Fibroblast of lung (primary cell): ENCODE data around the gene CCDC102B. TPM values are rescaled to one million over a fixed set of nuclear protein-coding genes. Genes with fewer than 3 reads are reported as not detected.
A peak's percentile ranks its signal among the peaks of the same experiment; 100 is the strongest.

Experiments used
- DNase-seq, 2 donors: peaks; one replicate each; pipeline versions ENCODE4 v3.0.0 to v3.0.0-alpha.2; 2010; ENCODE audit warnings: low read depth in 2 of 2
- H2AFZ ChIP-seq: 2 replicates; pipeline ENCODE4 v1.5.1; 2012; ENCODE audit warnings: low read length, control low read depth, inconsistent platforms
- H3K27ac ChIP-seq: 2 replicates; pipeline ENCODE4 v1.5.1; 2011; ENCODE audit warnings: low read length, control low read depth; ENCODE audit not compliant: insufficient read depth
- H3K27me3 ChIP-seq: 2 replicates; pipeline ENCODE4 v1.5.1; 2011; ENCODE audit warnings: mild to moderate bottlenecking, low read length; ENCODE audit not compliant: control insufficient read depth, insufficient read depth
- H3K36me3 ChIP-seq: 2 replicates; pipeline ENCODE4 v1.5.1; 2011; ENCODE audit warnings: low read length; ENCODE audit not compliant: control insufficient read depth, insufficient read depth
- H3K4me1 ChIP-seq: 2 replicates; pipeline ENCODE4 v1.5.1; 2011; ENCODE audit warnings: low read length; ENCODE audit not compliant: control insufficient read depth, insufficient read depth; ENCODE audit errors: extremely low read depth
- H3K4me2 ChIP-seq: 2 replicates; pipeline ENCODE4 v1.5.1; 2011; ENCODE audit warnings: low read length, control low read depth; ENCODE audit not compliant: insufficient read depth; ENCODE audit errors: extremely low read depth
- H3K4me3 ChIP-seq, 4 experiments: fragments of 200-600 bp in 1 of 4; sonication (generic) in 1 of 4; replicated peaks in 1 of 4; 2 replicates each; pipeline ENCODE4 v1.5.1; 2011 to 2016; ENCODE audit warnings: low read length in 4 of 4, low read depth in 3 of 4, mild to moderate bottlenecking in 3 of 4, control low read depth in 2 of 4, inconsistent platforms in 1 of 4, mixed read lengths in 1 of 4; ENCODE audit not compliant: insufficient read depth in 1 of 4; ENCODE audit errors: control extremely low read depth in 1 of 4
- H3K79me2 ChIP-seq: 2 replicates; pipeline ENCODE4 v1.5.1; 2012; ENCODE audit warnings: mild to moderate bottlenecking, low read length, inconsistent platforms; ENCODE audit not compliant: control insufficient read depth, insufficient read depth
- H3K9ac ChIP-seq: 2 replicates; pipeline ENCODE4 v1.5.1; 2011; ENCODE audit warnings: mild to moderate bottlenecking, low read length, control low read depth; ENCODE audit not compliant: insufficient read depth
- H3K9me3 ChIP-seq: 2 replicates; pipeline ENCODE4 v1.5.1; 2012; ENCODE audit warnings: low read depth, low read length; ENCODE audit not compliant: control insufficient read depth, insufficient read depth
- H4K20me1 ChIP-seq: 2 replicates; pipeline ENCODE4 v1.5.1; 2011; ENCODE audit warnings: low read length; ENCODE audit not compliant: control insufficient read depth, insufficient read depth; ENCODE audit errors: extremely low read depth
- EZH2 ChIP-seq: IDR thresholded peaks from 2 replicates; pipeline ENCODE4 v1.5.1; 2012; ENCODE audit warnings: low read length, control low read depth, mild to moderate bottlenecking; ENCODE audit errors: missing control alignments
- polyA plus RNA-seq, 2 donors: library from polyadenylated mRNA; depleted of rRNA in 1 of 2; stranded (reverse) in 1 of 2; unstranded in 1 of 2; fragments of >200 nt; gene quantifications; 2 replicates each; pipeline ENCODE4 v1.2.1, GENCODE V29; 2011 to 2012; ENCODE audit warnings: missing spikeins in 1 of 2
- total RNA-seq: library from RNA; depleted of rRNA; stranded (reverse); fragments of >200 nt; gene quantifications from 2 replicates; pipeline ENCODE4 v1.2.1, GENCODE V29; 2014
- TF ChIP-seq, protein P1 (sequence below), 2 donors: IDR thresholded peaks in 1 of 2; conservative IDR thresholded peaks in 1 of 2; 1 replicate in 1 of 2; 2 replicates in 1 of 2; pipeline ENCODE4 v1.5.1; 2011 to 2012; ENCODE audit warnings: low read length in 2 of 2, control low read depth in 1 of 2, inconsistent platforms in 1 of 2, low read depth in 1 of 2, mild to moderate bottlenecking in 1 of 2

The CCDC102B gene
- total and polyA plus RNA-seq, 2 donors (not counting 1 experiment from before 2014, with no cell fraction given), result 33.7 to 35.3 TPM

DNA sequence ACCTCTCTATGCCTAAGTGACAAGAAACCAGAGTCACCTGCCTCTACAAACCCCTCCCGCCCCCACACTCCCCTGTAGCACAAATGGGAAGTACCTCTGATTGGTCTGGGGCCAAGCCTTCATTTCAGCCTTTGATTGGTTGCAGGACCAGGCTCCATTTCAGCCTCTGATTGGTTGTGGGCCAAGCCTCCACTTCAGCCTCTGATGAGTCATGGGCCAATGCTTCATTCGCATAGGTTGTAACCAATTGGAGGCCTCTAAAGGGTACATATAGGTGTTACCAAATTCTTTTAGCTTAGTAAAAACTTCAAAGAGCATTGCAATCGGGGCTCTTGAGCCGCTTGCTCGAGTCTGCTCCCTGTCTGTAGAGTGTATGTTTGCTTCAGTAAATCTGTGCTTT is 25.0 kb downstream of the CCDC102B start:
- H3K9me3 ChIP-seq, result no peaks in the 10 kb centered on the region
- no peak overlapping the region for H3K4me2 ChIP-seq
- no peaks in the 10 kb centered on the region for H3K79me2 ChIP-seq
- no peak overlapping the region for H3K9ac ChIP-seq
- no peak for DNase-seq
- no peaks in the 10 kb centered on the region for H3K4me1 ChIP-seq
- H4K20me1 ChIP-seq, result no peaks in the 10 kb centered on the region
- no peak overlapping the region for H3K4me3 ChIP-seq
- H2AFZ ChIP-seq, result no peak overlapping the region
- H3K27me3 ChIP-seq, result no peaks in the 10 kb centered on the region
- H3K36me3 ChIP-seq, result no peaks in the 10 kb centered on the region
- no peak overlapping the region for H3K27ac ChIP-seq
- TF ChIP-seq, protein P1, sequence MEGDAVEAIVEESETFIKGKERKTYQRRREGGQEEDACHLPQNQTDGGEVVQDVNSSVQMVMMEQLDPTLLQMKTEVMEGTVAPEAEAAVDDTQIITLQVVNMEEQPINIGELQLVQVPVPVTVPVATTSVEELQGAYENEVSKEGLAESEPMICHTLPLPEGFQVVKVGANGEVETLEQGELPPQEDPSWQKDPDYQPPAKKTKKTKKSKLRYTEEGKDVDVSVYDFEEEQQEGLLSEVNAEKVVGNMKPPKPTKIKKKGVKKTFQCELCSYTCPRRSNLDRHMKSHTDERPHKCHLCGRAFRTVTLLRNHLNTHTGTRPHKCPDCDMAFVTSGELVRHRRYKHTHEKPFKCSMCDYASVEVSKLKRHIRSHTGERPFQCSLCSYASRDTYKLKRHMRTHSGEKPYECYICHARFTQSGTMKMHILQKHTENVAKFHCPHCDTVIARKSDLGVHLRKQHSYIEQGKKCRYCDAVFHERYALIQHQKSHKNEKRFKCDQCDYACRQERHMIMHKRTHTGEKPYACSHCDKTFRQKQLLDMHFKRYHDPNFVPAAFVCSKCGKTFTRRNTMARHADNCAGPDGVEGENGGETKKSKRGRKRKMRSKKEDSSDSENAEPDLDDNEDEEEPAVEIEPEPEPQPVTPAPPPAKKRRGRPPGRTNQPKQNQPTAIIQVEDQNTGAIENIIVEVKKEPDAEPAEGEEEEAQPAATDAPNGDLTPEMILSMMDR (conservative IDR thresholded peaks at IDR 0.05 in 1 of 2, IDR thresholded peaks at IDR 0.05 in 1 of 2; ENCODE audit: low read depth in 1 of 2, low read length in 2 of 2), result no peak
- TF ChIP-seq EZH2, result no peak

DNA sequence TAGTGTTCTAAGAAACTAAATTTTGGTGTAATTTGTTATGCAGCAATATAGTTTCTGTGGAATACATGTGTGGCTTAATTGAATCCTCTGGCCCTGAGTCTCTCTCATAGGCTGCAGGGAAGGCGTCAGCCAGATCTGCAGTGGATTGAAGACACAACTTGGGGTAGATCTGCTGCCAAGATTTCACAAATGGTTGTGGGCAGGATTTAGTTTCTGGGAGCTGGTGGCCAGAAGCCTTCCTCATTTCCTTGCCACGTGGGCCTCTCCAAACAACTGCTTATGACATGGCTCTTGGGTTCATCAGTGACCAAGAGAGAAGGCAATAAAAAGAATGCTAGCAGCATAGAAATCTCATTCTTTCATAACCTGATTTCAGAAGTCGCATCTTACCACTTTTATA is 28.2 kb downstream of the CCDC102B start:
- no peaks in the 10 kb centered on the region for H3K79me2 ChIP-seq
- peaks cover 2% of the 10 kb centered on the region for H3K4me1 ChIP-seq
- no peaks in the 10 kb centered on the region for H3K27me3 ChIP-seq
- H3K9me3 ChIP-seq, result no peaks in the 10 kb centered on the region
- no peak overlapping the region for H3K9ac ChIP-seq
- H3K36me3 ChIP-seq, result no peaks in the 10 kb centered on the region
- peak overlapping the region; percentile 64 for H2AFZ ChIP-seq
- no peak overlapping the region for H3K4me3 ChIP-seq
- H4K20me1 ChIP-seq, result no peaks in the 10 kb centered on the region
- peak in 1 of 2 donors; percentile 6 for DNase-seq
- peak overlapping the region; percentile 18 for H3K27ac ChIP-seq
- TF ChIP-seq EZH2, result no peak
- TF ChIP-seq, protein P1 (conservative IDR thresholded peaks at IDR 0.05 in 1 of 2, IDR thresholded peaks at IDR 0.05 in 1 of 2; ENCODE audit: low read depth in 1 of 2, low read length in 2 of 2), result no peak
- no peak overlapping the region for H3K4me2 ChIP-seq

DNA sequence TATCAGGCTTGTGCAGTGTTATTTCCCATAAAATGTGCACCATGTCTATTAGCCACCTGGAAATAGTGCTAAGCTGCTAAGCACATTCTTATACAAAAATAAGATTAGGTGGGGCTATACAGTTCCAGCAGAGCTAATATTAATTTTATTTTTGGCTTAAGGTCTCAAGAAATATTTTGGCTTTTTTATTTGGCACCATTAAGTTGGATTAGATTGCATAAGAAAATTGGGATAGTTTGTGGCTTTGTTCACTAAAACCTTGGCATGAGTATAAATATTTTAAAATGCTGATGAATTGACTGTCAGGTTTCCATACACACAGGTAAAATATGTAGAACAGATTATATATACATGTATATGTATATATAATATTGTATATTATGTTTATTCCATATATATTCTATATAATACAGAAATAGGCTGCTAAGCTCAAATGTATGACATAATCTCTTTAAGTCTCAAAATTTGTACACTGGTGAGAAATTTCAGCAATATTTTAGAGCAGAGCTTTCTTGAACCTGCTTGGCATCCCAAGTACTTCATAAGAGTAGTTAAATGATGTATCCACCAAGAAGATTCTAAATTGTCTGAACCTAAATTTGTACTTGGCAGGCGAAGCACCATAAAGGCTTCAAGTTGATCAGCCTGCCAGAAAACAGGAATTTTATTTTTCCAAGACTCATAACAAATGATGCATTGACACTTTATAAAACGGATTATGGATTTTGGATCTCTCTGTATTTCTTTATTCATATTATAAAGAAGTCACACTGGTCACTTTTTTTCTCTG is 32.6 kb downstream of the CCDC102B start:
- Histone ChIP-seq H3K9ac (no peak overlapping the region), H3K4me1 (peaks cover 5% of the 10 kb centered on the region), H3K36me3 (no peaks in the 10 kb centered on the region), H2AFZ (no peak overlapping the region), H3K4me3 (no peak overlapping the region), H4K20me1 (no peaks in the 10 kb centered on the region), H3K27me3 (no peaks in the 10 kb centered on the region), H3K9me3 (no peaks in the 10 kb centered on the region), H3K79me2 (peaks cover 4% of the 10 kb centered on the region), H3K4me2 (no peak overlapping the region), H3K27ac (no peak overlapping the region)
- no peak for TF ChIP-seq EZH2
- TF ChIP-seq, protein P1 (conservative IDR thresholded peaks at IDR 0.05 in 1 of 2, IDR thresholded peaks at IDR 0.05 in 1 of 2; ENCODE audit: low read depth in 1 of 2, low read length in 2 of 2), result no peak
- no peak for DNase-seq
